ENCODE data around the gene DNAJA2.

DNA sequence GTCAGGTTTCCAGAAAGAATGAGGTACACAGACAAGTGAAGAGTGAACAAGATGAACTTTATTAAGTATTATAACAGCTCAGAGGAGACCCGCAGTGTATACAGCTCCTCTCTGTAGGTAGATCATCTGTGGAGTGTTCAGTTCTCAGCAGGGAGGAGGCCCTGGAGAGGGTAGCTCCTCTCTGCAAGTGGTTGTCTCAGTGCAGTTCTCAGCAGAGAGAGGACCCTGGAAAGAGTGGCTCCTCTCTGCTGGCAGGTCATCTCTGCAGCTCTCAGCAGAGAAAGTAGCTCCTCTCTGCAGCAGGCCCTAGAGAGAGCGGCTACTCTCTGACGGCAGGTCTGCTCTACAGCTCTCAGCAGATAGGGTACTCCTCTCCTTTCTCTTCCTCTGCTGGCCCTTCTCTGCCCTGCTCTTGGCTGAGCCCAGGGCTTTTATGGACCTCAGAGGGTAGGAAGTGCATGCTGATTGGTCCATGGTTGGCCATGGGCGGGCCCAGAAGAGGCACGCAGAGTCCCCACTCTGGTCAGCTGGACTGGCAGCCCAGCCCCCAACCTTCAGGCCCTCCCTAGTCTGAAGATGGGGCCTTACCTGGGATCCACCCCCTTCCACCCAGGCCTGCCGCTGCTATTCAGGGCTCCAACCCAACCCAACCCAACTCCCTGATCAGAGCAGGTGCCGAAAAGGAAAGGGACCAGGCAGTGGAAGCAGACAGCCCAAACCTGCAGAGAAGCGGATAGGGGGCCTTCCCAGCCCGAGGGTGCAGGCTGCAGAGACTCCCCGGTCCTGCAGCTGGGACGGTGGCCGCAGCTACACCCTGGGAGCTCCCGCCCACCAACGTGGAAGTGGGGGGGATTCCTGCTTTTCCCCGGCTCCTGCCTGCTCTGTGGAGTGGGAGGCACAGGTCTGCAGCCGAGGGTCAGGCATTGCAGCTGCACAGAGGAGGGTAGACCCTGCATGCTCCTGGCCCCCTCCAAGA lies 18.5 kb upstream of the DNAJA2 start:
- TF ChIP-seq CREB1 (IDR thresholded peaks at IDR 0.05; ENCODE audit: low read depth), result no peak
- no peak for TF ChIP-seq ZBTB7A (IDR thresholded peaks at IDR 0.05; ENCODE audit: low read depth)
- TF ChIP-seq, protein P1, sequence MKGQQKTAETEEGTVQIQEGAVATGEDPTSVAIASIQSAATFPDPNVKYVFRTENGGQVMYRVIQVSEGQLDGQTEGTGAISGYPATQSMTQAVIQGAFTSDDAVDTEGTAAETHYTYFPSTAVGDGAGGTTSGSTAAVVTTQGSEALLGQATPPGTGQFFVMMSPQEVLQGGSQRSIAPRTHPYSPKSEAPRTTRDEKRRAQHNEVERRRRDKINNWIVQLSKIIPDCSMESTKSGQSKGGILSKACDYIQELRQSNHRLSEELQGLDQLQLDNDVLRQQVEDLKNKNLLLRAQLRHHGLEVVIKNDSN (IDR thresholded peaks at IDR 0.05), result no peak
- TF ChIP-seq YY1 (IDR thresholded peaks at IDR 0.05; ENCODE audit: low read depth), result no peak
- TF ChIP-seq EP300 (IDR thresholded peaks at IDR 0.05; ENCODE audit: borderline replicate concordance), result no peak
- no peak for TF ChIP-seq CEBPB (IDR thresholded peaks at IDR 0.05)
- TF ChIP-seq EGR1 (IDR thresholded peaks at IDR 0.05), result no peak
- TF ChIP-seq, protein P2, sequence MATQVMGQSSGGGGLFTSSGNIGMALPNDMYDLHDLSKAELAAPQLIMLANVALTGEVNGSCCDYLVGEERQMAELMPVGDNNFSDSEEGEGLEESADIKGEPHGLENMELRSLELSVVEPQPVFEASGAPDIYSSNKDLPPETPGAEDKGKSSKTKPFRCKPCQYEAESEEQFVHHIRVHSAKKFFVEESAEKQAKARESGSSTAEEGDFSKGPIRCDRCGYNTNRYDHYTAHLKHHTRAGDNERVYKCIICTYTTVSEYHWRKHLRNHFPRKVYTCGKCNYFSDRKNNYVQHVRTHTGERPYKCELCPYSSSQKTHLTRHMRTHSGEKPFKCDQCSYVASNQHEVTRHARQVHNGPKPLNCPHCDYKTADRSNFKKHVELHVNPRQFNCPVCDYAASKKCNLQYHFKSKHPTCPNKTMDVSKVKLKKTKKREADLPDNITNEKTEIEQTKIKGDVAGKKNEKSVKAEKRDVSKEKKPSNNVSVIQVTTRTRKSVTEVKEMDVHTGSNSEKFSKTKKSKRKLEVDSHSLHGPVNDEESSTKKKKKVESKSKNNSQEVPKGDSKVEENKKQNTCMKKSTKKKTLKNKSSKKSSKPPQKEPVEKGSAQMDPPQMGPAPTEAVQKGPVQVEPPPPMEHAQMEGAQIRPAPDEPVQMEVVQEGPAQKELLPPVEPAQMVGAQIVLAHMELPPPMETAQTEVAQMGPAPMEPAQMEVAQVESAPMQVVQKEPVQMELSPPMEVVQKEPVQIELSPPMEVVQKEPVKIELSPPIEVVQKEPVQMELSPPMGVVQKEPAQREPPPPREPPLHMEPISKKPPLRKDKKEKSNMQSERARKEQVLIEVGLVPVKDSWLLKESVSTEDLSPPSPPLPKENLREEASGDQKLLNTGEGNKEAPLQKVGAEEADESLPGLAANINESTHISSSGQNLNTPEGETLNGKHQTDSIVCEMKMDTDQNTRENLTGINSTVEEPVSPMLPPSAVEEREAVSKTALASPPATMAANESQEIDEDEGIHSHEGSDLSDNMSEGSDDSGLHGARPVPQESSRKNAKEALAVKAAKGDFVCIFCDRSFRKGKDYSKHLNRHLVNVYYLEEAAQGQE (IDR thresholded peaks at IDR 0.05; ENCODE audit: low read depth), result no peak
- no peak for TF ChIP-seq NFIC (IDR thresholded peaks at IDR 0.05)
- TF ChIP-seq FOXM1 (IDR thresholded peaks at IDR 0.05; ENCODE audit: borderline replicate concordance, low read depth), result no peak
- TF ChIP-seq TEAD4 (IDR thresholded peaks at IDR 0.05), result no peak
- no peak for TF ChIP-seq TAF1 (IDR thresholded peaks at IDR 0.05; ENCODE audit: low read depth)
- TF ChIP-seq TCF12 (IDR thresholded peaks at IDR 0.05; ENCODE audit: low read depth), result no peak
- TF ChIP-seq MAX (IDR thresholded peaks at IDR 0.05), result no peak
